ENCODE results near the gene SLTM.

DNA sequence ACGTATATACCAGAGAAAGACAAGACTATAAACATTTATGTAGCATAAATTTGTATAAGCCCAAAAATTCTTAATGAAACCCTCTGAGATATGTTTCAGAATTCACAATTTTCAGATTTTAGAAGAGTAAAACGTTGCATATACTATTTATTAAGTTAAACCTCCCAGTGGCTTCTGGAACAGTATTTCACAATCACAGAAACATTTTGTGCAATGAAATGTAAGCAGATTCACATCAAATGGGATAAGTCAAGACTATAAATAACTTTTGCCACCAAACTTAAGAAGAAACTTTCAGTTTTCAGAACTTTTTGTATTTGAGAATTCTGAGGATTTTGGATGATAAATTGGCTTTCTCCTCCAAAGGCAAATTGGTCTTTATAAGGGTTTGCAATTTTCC is 9.2 kb downstream of the SLTM start:
- TF ChIP-seq, protein P1, sequence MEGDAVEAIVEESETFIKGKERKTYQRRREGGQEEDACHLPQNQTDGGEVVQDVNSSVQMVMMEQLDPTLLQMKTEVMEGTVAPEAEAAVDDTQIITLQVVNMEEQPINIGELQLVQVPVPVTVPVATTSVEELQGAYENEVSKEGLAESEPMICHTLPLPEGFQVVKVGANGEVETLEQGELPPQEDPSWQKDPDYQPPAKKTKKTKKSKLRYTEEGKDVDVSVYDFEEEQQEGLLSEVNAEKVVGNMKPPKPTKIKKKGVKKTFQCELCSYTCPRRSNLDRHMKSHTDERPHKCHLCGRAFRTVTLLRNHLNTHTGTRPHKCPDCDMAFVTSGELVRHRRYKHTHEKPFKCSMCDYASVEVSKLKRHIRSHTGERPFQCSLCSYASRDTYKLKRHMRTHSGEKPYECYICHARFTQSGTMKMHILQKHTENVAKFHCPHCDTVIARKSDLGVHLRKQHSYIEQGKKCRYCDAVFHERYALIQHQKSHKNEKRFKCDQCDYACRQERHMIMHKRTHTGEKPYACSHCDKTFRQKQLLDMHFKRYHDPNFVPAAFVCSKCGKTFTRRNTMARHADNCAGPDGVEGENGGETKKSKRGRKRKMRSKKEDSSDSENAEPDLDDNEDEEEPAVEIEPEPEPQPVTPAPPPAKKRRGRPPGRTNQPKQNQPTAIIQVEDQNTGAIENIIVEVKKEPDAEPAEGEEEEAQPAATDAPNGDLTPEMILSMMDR (conservative IDR thresholded peaks at IDR 0.05 in 1 of 2, IDR thresholded peaks at IDR 0.05 in 1 of 2; ENCODE audit: extremely low read depth in 1 of 2, insufficient read depth in 1 of 2, low read depth in 1 of 2, low read length in 2 of 2) = no peak
- TF ChIP-seq EZH2 (IDR thresholded peaks at IDR 0.05; ENCODE audit: borderline replicate concordance, low read length) = no peak

Data from mammary epithelial cell (primary cell).